A549 treated with AZD9567 at 1 μM for 4 hours (cell line): Measurements from ENCODE around the gene RPE65. TPM values are rescaled to one million over a fixed set of nuclear protein-coding genes. Genes with fewer than 3 reads are reported as not detected.

ENCODE experiments used
- total RNA-seq: library from RNA; stranded (reverse); fragments of 200-300 nt; extraction: Qiagen RNA extraction; gene quantifications from 5 replicates; pipeline ENCODE4 v1.2.3, GENCODE V29; 2022; ENCODE audit not compliant: insufficient read depth

RPE65 gene
- total RNA-seq: not detected in 5 replicates

GRCh38 chr1:68449901-68450300 lies at the start of gene RPE65:
Gene RPE65 (minus strand): TSS chr1:68449954. CDS start chr1:68449905, 49 bp downstream.

GRCh38 chr1:68496680-68497357 lies 47.1 kb upstream of the RPE65 start, which contains the start of gene DEPDC1:
Gene DEPDC1 (minus strand): TSS chr1:68497082. CDS start chr1:68496999, 83 bp downstream.

Other genes with a start within 250 kb of the RPE65 start
- gene WLS, start 217.4 kb downstream of the RPE65 start, total RNA-seq: 15.5 to 33.2 TPM (median 16.0 TPM) in 5 replicates
- gene DEPDC1, start 47.1 kb upstream of the RPE65 start, total RNA-seq: 12.1 to 20.8 TPM (median 15.1 TPM) in 5 replicates